Cerebellar nuclear complex (tissue), 1 donor: ENCODE data around the gene PYGO1.
"Not testable (repeated sequence)": the region's sequence is repeated elsewhere in the genome, so short reads cannot be mapped to it uniquely, and the experiment has no call there.

Experiments used
- DNase-seq, 2 experiments: peaks; one replicate each; lab custom pipeline; 2025; lab: John Stamatoyannopoulos, UW

PYGO1 gene

GRCh38 chr15:55588070-55588814 lies at the start of gene PYGO1:
PYGO1 (minus strand) TSS chr15:55588345; CDS start chr15:55587883, 462 bp downstream.
- no peak for DNase-seq

- no peak for DNase-seq
Observed at GRCh38 chr15:55637086-55637485, 48.9 kb upstream of the PYGO1 start.

- DNase-seq = no peak
Observed at GRCh38 chr15:55633731-55634130, 45.6 kb upstream of the PYGO1 start.

GRCh38 chr15:55632434-55632833 lies 44.3 kb upstream of the PYGO1 start:
- no peak for DNase-seq

- no peak for DNase-seq
Observed at GRCh38 chr15:55630858-55631257, 42.7 kb upstream of the PYGO1 start.

- no peak for DNase-seq
Observed at GRCh38 chr15:55628369-55628730, 40.2 kb upstream of the PYGO1 start.

GRCh38 chr15:55627730-55628368 lies 39.7 kb upstream of the PYGO1 start:
- DNase-seq = no peak

GRCh38 chr15:55619783-55620182 lies 31.6 kb upstream of the PYGO1 start:
- no peak for DNase-seq

- DNase-seq = no peak
Observed at GRCh38 chr15:55618387-55618786, 30.2 kb upstream of the PYGO1 start.

GRCh38 chr15:55615445-55615844 lies 27.3 kb upstream of the PYGO1 start:
- no peak for DNase-seq

GRCh38 chr15:55613727-55614126 lies 25.6 kb upstream of the PYGO1 start:
- DNase-seq = no peak

GRCh38 chr15:55606214-55606613 lies 18.1 kb upstream of the PYGO1 start:
- DNase-seq = no peak

- DNase-seq = no peak
Observed at GRCh38 chr15:55601374-55601773, 13.2 kb upstream of the PYGO1 start.

- DNase-seq = no peak
Observed at GRCh38 chr15:55599439-55599838, 11.3 kb upstream of the PYGO1 start.

GRCh38 chr15:55593019-55593418 lies 4.9 kb upstream of the PYGO1 start:
- DNase-seq = not testable (repeated sequence)

- DNase-seq = no peak
Observed at GRCh38 chr15:55590788-55591187, 2.6 kb upstream of the PYGO1 start.

GRCh38 chr15:55589287-55589686 lies 1.1 kb upstream of the PYGO1 start:
- DNase-seq = no peak

- no peak for DNase-seq
Observed at GRCh38 chr15:55588815-55589115, 620 bp upstream of the PYGO1 start.

- DNase-seq = no peak
Observed at GRCh38 chr15:55587321-55588069, 650 bp downstream of the PYGO1 start.

GRCh38 chr15:55586808-55587207 lies 1.3 kb downstream of the PYGO1 start:
- DNase-seq = no peak

- no peak for DNase-seq
Observed at GRCh38 chr15:55576943-55577342, 11.2 kb downstream of the PYGO1 start.

- DNase-seq = no peak
Observed at GRCh38 chr15:55574096-55574495, 14.0 kb downstream of the PYGO1 start.

GRCh38 chr15:55573224-55573623 lies 14.9 kb downstream of the PYGO1 start:
- no peak for DNase-seq
